ENCODE data around the gene LRFN5.
"Not testable (repeated sequence)": the region's sequence is repeated elsewhere in the genome, so short reads cannot be mapped to it uniquely, and the experiment has no call there.

LRFN5 gene

GRCh38 chr14:41606532-41607303, at the start of gene LRFN5:
Gene LRFN5, plus strand, starts transcription at chr14:41606876.
- no peak for DNase-seq

GRCh38 chr14:41558490-41558889, 48.2 kb upstream of the LRFN5 start:
- DNase-seq: no peak

DNA sequence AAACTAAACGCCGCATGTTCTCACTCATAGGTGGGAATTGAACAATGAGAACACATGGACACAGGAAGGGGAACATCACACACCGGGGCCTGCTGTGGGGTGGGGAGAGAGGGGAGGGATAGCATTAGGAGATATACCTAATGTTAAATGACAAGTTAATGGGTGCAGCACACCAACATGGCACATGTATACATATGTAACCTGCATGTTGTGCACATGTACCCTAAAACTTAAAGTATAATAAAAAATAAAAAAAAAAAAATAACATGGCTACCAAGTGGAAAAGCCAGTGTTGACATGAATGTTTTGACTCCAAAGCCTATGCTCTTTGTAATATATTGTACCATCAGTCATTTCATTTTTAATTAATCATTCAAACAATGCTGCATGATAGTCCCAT, 39.8 kb upstream of the LRFN5 start:
- DNase-seq: not testable (repeated sequence)

DNA sequence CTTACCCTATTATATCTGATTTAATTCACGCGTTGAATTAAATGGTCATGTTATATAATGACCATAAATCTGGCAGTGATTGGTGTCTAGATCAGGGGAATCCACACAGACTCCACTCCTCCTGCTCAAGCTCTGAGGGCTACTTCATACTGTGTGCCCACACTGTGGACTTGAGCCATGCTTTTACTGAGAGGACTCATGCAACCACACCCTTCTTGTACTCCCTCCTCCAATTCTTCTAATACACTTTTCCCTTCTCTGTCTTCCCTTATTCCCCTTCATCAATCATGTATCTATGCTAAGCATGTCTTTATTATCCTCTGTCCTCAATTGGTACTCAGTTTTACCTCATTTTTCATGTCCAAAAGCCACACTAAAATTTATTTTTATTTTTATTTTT, 37.7 kb upstream of the LRFN5 start:
- DNase-seq: no peak

DNA sequence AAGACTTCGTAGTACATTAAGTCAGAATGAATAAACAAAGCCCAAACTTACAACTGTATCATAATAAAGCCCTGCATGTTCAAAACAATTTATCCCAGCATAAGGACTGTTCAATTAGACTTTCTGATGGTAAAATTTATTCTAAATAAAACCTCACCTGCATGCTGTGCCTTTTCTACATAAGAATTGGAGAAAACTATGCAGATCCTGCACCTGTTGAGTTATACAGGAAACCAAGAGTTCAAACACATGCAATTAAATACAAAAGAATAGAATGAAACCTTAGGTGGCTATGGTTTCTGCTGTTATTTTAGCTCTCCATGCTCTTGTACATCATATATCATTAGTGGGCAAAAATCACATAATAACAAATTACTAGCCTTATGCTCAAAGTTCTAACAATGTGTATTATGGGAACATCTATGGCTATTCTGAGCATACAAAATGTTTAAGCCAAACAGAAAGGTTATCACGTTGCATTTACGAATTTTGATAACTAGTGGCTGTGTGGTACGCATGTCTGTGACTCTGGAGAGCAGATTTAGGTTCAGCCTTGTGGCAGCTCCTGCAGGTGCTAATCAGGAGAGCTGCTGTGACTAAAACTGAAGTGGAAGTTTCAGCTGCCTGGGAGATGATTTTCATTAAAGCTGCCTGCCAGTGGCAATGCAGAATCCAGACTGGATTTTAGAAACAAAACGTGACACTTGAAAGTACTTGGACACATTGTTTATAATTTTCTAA, 36.1 kb upstream of the LRFN5 start:
- DNase-seq: no peak

DNA sequence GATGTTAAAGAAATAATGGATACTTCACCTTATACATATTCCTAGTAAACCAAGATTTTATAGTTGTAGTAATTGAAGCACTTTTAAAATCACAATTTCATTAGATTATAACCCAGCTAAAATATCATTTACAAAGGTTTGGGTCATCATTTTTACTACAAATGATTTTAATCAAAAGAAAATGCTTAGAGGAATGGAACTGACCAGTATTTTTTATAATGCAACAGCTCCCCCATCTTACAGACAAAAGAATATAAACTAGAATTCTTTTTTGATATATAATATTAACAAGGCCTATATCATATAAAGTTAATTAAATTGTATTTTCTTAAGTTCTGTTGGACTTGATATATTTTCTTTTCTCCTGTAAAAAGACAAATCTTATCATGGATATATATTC, 20.4 kb upstream of the LRFN5 start:
- no peak for DNase-seq

DNA sequence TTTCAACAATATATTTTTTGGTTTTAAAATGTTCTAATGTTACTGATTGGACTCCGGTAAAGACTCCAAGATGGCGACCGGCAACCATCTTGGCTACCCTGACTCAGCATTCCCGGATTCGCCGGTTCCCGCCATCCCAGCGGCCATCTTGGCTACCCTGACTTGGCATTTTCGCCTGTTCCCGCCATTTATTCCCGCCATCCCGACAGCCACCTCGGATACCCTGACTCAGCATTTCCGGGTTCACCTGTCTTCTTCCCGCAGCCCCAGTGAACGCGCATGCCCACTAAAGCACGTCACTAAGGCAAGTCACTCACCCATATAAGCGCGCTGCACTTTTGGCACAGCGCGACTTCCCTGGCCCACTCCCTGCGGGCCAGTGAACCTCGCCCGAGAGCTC, 9.0 kb upstream of the LRFN5 start:
- DNase-seq: no peak

- not testable (repeated sequence) for DNase-seq
These were observed 6.8 kb upstream of the LRFN5 start for GRCh38 chr14:41599805-41600385.

GRCh38 chr14:41604721-41605531, 1.8 kb upstream of the LRFN5 start:
- no peak for DNase-seq

- no peak for DNase-seq
These were observed 960 bp upstream of the LRFN5 start for GRCh38 chr14:41605550-41606281.

DNA sequence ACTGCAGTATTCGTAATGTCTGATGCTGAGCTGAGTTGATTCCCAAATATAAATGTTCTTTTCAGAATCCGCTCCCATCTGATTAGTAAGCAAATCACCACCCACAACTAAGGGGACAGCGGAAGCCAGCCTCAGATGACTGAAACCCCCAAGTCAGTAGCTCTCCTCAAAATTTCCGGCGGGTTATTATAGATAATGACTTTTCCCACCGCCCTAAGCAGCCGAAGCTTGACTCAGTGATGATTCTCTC, 469 bp upstream of the LRFN5 start:
- DNase-seq: no peak

DNA sequence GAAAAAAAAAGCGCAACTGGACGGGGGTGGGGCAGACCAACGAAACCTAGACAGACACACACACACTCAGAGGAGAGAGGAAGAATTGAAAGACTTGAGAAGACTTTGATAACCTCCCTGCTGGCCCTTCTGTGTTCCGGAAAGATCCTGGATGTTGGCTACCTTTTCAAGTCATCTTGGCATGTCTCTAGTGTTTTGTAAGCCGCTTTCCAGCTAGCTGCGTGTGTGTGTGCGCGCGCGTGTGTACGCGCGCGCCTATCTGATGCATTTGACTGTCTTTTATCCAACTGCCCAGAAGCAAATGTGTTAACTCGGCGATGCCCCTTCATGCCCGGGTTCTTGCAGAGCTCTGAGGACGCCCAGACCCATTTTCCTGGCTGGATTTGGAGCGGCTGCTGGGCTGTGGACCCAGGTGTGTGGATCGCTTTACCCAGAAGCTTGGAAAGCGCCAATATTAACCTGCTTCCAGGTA, 664 bp downstream of the LRFN5 start:
- no peak for DNase-seq

DNA sequence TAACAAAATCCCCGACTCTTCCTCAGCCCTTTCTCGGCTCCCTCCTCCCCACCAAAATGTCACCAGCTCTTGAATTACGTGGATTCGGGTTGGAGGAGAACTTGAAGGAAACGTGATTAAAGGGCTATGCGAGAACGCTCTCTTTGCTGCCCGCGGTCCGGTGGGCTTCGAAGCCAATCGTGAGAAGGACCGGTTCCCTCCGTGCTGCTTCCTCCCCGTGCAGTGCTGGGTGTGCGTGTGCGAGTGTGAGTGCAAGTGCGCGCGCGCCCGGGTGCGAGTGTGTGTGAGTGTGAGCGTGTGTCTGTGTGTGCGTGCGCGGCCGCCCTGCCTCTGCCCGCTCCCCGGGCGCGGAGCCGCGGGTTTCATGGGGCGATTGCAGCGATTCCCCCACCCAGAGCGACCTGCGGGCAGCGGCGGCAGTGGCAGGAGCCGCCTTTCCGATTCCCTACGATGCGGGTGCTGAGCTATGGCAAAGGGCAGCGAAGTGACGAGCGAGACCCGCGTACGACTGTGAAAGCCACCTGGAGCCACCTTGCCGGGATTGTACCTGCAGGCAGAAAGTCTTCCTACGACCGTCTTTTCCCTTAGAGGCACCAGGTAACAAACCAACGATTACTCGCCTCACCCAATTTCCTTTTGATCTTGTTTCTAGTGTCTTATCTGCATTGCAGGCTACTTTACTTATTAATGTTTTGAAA, 1.4 kb downstream of the LRFN5 start:
- no peak for DNase-seq

DNA sequence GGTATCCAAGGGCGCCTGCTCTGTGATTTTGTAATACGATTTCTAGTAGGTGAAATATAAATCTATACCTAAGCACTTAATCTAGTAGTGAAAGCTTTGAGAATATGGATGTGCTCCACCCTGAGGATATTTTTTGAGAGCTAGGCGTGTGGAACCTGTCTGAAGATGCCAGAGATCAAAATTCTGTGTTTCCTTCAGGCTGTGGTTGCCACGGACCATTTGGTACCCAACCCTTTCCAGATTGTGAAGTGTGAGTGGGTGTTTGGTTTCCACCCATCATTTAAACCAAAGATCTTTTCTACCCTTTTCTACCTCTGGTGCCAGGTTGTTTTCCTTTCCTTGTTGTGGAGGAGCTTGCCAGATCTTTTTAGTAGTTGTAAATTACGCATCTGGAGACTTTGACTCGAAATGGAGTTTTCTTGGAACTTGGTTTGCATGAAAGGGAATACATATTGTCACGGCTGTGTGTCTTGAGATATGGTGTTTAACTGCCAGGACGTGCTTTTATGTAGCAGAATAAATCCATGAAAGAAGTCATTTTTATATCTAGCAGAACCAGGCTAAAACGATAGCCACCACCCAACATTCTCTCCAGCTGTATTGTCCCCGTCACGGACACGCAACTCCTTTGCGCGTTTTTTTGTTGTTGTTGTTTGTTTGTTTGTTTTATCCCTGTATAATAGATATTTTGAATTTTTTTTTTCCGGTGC, 2.2 kb downstream of the LRFN5 start:
- no peak for DNase-seq

DNA sequence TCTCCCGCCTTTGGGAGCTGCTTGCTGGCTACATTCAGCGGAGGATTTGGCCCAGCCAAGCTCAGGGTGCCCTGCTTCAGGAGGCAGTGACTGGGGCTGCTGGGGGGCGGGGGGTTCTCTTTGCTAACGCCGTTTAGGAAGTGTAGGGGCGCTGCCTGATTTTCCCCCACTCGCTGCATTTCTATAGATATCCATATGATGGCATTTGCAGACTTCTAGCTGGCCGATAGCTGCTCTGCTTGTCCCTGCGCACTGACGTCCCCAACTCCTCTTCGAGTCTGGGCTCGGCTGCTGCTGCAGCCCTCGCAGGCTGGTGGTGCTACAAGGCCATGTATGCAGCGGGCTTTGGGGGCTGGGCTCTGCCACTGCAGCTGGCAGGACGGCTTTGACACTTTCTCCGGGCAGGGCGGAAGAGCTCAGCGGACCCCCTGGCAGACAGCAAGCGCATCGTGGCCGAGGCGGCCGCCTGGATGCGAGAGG, 3.1 kb downstream of the LRFN5 start:
- no peak for DNase-seq

DNA sequence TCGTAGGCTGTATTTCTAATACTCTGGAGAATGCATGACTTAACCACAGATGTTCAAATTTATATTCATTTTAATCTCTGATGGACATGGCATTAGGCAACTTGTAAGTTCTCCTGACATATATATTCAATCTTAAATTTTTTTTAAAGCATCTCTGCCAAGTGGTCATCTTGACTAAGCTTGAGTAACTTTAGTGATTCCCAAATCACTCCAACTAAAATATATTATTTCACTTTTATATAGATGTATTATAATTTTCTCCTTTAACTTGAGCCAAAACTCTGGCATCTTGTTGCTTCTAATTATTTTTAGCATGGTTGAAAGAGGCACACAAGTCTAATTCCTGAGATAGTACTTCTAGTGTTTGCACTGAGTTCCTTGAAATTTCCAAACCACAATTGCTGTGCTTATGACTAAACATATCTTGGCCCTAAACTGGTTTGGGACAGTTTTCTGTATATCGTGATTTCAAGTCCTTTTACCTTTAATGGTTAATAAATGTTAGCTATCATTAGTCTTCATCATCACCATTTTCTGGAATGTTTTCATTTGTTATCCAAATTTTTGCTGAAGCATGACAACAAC, 8.4 kb downstream of the LRFN5 start:
- no peak for DNase-seq

GRCh38 chr14:41623736-41624135, 17.1 kb downstream of the LRFN5 start:
- no peak for DNase-seq

- no peak for DNase-seq
These were observed 23.2 kb downstream of the LRFN5 start for GRCh38 chr14:41629876-41630275.

DNA sequence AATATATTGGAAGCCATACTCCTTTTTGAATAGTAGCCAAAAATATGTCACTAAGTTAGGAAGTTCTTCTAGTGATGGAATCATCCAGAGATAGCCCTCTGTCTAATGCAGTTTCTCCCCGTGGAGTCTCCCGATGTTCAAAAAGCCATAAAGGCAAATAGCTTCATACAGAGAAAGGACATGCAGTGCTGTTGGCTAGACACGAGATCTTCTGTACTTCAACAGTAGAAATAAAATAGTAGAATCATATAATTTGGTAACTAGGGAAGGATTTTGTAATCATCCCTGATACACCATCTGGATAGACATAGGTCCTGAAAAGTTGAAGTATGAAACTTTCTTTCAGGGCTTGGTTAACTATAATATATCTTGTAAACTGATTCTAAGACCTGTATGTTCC, 27.6 kb downstream of the LRFN5 start:
- no peak for DNase-seq

DNA sequence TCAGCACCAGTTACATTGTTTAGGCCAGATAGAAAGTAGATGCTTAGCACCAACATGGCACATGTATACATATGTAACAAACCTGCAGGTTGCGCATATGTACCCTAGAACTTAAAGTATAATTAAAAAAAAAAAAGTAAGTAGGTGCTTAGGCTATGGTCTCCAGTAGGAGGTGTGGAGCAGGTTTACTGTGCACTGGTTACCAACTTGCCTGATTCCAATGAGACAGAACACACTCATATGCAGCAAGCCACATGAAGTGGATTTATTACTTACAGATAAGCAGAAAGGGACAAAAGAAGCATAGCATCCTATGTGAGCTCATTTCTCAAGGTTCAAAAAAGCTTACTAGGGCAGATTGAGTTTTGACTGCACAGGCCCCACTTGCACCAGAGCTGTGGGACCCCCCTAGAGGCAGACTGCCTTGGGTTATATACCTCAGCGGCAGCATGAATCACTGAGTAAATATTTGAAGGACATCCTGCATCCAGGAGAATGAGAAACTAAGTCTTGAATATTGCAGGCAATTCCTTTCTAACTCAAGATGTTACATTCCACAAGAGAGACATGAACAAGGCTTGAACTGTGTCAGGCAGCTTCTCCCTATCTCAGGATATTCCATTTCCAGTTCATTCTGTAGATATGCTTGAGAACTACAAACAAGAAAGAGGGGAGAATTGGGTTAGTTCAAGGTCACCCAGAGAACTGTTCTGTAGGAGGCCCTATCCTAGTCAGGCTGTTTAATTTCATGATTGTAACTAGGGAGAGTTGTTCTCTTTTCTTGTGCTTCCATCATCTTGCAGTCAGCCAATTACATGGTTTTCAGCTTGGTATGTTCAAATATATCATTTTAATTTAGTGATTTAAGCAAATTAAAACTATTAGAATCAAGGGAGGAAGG, 30.1 kb downstream of the LRFN5 start:
- no peak for DNase-seq
